A172 (cell line): ENCODE measurements around the gene NBPF9. TPM values are rescaled to one million over a fixed set of nuclear protein-coding genes. Genes with fewer than 3 reads are reported as not detected.
A peak's percentile ranks its signal among the peaks of the same experiment; 100 is the strongest.
"Not testable (repeated sequence)": the region's sequence is repeated elsewhere in the genome, so short reads cannot be mapped to it uniquely, and the experiment has no call there.

Experiments
- DNase-seq: peaks from one replicate; pipeline ENCODE4 v3.0.0-alpha.2; 2015; ENCODE audit warnings: low spot score
- total RNA-seq: library from RNA; depleted of rRNA; stranded (reverse); fragments of >200 nt; shearing (Covaris generic); gene quantifications from 2 replicates; pipeline ENCODE4 v1.2.3, GENCODE V29; 2014; rRNA removed

Gene NBPF9
- 16.9 and 18.0 TPM in 2 replicates for total RNA-seq

- DNase-seq = peak; percentile 35
These were observed at the start of gene NBPF9 for GRCh38 chr1:149103109-149104081. Gene NBPF9 (minus strand): TSS chr1:149103551. CDS start chr1:149082139, 21,412 bp downstream.

- not testable (repeated sequence) for DNase-seq
These were observed 46.6 kb upstream of the NBPF9 start for GRCh38 chr1:149149909-149150308.

- DNase-seq = not testable (repeated sequence)
These were observed 34.2 kb upstream of the NBPF9 start for GRCh38 chr1:149137585-149137984.

GRCh38 chr1:149130938-149131337 lies 27.6 kb upstream of the NBPF9 start:
- not testable (repeated sequence) for DNase-seq

- not testable (repeated sequence) for DNase-seq
These were observed 25.9 kb upstream of the NBPF9 start for GRCh38 chr1:149129245-149129644.

GRCh38 chr1:149126555-149127145 lies 23.3 kb upstream of the NBPF9 start:
- not testable (repeated sequence) for DNase-seq

- DNase-seq = peak; percentile 5
These were observed 20.9 kb upstream of the NBPF9 start for GRCh38 chr1:149123948-149124926.

- not testable (repeated sequence) for DNase-seq
These were observed 9.5 kb upstream of the NBPF9 start for GRCh38 chr1:149112828-149113227.

GRCh38 chr1:149110343-149110742 lies 7.0 kb upstream of the NBPF9 start:
- not testable (repeated sequence) for DNase-seq

- DNase-seq = not testable (repeated sequence)
These were observed 777 bp downstream of the NBPF9 start for GRCh38 chr1:149102574-149102973.

- DNase-seq = not testable (repeated sequence)
These were observed 5.1 kb downstream of the NBPF9 start for GRCh38 chr1:149098276-149098675.

GRCh38 chr1:149093155-149093554 lies 10.2 kb downstream of the NBPF9 start:
- not testable (repeated sequence) for DNase-seq

- not testable (repeated sequence) for DNase-seq
These were observed 27.7 kb downstream of the NBPF9 start for GRCh38 chr1:149075505-149076127.

GRCh38 chr1:149064611-149065010 lies 38.7 kb downstream of the NBPF9 start:
- DNase-seq = not testable (repeated sequence)

- DNase-seq = not testable (repeated sequence)
These were observed 60.3 kb downstream of the NBPF9 start for GRCh38 chr1:149043056-149043455.

- not testable (repeated sequence) for DNase-seq
These were observed 69.4 kb downstream of the NBPF9 start for GRCh38 chr1:149033916-149034315.

GRCh38 chr1:149024327-149024726 lies 79.0 kb downstream of the NBPF9 start:
- not testable (repeated sequence) for DNase-seq

GRCh38 chr1:149018577-149018976 lies 84.8 kb downstream of the NBPF9 start:
- DNase-seq = not testable (repeated sequence)

GRCh38 chr1:149016626-149017025 lies 86.7 kb downstream of the NBPF9 start:
- not testable (repeated sequence) for DNase-seq

GRCh38 chr1:149015522-149015921 lies 87.8 kb downstream of the NBPF9 start:
- DNase-seq = not testable (repeated sequence)

GRCh38 chr1:149013513-149013912 lies 89.8 kb downstream of the NBPF9 start:
- DNase-seq = not testable (repeated sequence)
